Measurements from ENCODE around the gene C22orf39. TPM values are rescaled to one million over a fixed set of nuclear protein-coding genes. Genes with fewer than 3 reads are reported as not detected.

Gene C22orf39
- polyA plus RNA-seq, 1 of the 3 experiments (the other 2 are of a cell fraction), result 17.7 TPM

DNA sequence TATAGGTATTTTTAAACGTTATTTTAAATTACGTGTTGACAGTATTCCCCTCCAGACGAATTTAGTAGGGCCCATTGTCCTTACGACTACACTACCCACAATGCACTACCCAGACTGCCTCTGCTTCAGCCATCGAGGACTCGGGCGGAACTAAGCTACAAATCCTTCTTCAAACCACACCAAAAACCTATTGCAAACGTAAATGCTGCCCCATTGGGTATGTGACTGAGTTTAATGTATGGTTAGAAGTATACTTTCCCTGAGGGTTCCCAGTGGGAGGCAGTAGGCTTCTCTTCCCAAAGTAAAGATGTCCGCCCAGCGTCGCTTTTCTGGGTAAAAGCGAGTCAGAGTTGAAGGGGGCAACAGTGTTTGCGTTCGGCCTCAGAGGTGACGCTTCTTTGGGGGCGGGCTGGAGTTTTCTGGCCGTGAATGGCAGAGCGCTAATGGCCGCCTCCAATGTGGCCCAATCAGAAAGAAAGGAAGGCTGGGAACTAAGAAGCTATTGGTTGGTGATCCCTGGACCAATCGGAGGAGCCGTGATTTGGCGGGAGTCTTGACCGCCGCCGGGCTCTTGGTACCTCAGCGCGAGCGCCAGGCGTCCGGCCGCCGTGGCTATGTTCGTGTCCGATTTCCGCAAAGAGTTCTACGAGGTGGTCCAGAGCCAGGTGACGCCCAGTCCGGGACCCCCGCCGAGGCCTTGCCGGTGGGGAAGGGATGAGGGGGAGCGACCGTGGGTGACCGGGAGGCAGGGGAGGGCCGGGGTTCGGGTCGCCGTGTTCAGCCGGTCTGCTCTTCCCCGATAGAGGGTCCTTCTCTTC lies 32.1 kb upstream of the C22orf39 start, which contains the start of gene CDC45 (continued):
- TF ChIP-seq IRF3 (IDR thresholded peaks at IDR 0.05; ENCODE audit: low read depth, low read length) (peak; percentile 42; the same call in 1 of the 2 replicates), EZH2phosphoT487 (IDR thresholded peaks at IDR 0.05; ENCODE audit: borderline replicate concordance, low read depth) (no peak), NFIC (IDR thresholded peaks at IDR 0.05; ENCODE audit: borderline replicate concordance) (no peak), CHD2 (IDR thresholded peaks at IDR 0.05; ENCODE audit: low read length, partially characterized antibody) (peak; percentile 41), TAF1 (IDR thresholded peaks at IDR 0.05; ENCODE audit: borderline replicate concordance, low read depth, low read length) (no peak; the same call in 1 of the 2 replicates), USF1 (IDR thresholded peaks at IDR 0.05; ENCODE audit: borderline replicate concordance, low read depth) (no peak), SMC3 (IDR thresholded peaks at IDR 0.05; ENCODE audit: low read depth, low read length) (no peak)
- TF ChIP-seq, protein P1, sequence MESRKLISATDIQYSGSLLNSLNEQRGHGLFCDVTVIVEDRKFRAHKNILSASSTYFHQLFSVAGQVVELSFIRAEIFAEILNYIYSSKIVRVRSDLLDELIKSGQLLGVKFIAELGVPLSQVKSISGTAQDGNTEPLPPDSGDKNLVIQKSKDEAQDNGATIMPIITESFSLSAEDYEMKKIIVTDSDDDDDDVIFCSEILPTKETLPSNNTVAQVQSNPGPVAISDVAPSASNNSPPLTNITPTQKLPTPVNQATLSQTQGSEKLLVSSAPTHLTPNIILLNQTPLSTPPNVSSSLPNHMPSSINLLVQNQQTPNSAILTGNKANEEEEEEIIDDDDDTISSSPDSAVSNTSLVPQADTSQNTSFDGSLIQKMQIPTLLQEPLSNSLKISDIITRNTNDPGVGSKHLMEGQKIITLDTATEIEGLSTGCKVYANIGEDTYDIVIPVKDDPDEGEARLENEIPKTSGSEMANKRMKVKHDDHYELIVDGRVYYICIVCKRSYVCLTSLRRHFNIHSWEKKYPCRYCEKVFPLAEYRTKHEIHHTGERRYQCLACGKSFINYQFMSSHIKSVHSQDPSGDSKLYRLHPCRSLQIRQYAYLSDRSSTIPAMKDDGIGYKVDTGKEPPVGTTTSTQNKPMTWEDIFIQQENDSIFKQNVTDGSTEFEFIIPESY (IDR thresholded peaks at IDR 0.05; ENCODE audit: borderline replicate concordance, low read depth), result no peak

GRCh38 chr22:19478901-19479354 lies 31.4 kb upstream of the C22orf39 start, which contains the start of gene UFD1:
Gene UFD1, minus strand, starts transcription at chr22:19479193. Its CDS starts 108 bp downstream, at chr22:19479085.
- ChIA-PET CTCF (interaction anchor here (0.9 to 3.0 kb wide), 5 partner anchors 9 to 335 kb away, joined by 3 to 19 read pairs (median 7); partner anchors contain the start of genes ESS2 and SLC25A1), POLR2A (interaction anchor here (0.5 to 1.6 kb wide), 6 partner anchors 10 to 334 kb away, joined by 3 to 7 read pairs (median 4); partner anchors contain the start of genes ESS2 and HIRA)
- peaks cover 4% of the 10 kb centered on the region for H3F3A ChIP-seq (replicated peaks; ENCODE audit: insufficient read depth)
- WGBS (ENCODE audit: low lambda C conversion rate), result 0% methylated on average over 5 of the region's 42 CpGs
- no peaks in the 10 kb centered on the region for H3K9me3 ChIP-seq
- peak within 1 kb of the TSS; percentile 91 for H3K9ac ChIP-seq
- no peaks in the 10 kb centered on the region for H3K27me3 ChIP-seq (ENCODE audit: insufficient read depth)
- peaks cover 75% of the 10 kb centered on the region for H3K79me2 ChIP-seq (ENCODE audit: insufficient read depth)
- H4K20me1 ChIP-seq (ENCODE audit: insufficient read depth), result peaks cover 38% of the 10 kb centered on the region
- peaks cover 5 to 16% of the 10 kb centered on the region in 2 experiments; a peak in 3 of 4 replicates for H3K4me1 ChIP-seq (ENCODE audit: control insufficient read depth in 1 of 2, insufficient read depth in 2 of 2, low read depth in 1 of 2, low read length in 1 of 2)
- H3K36me3 ChIP-seq (replicated peaks in 1 of 2; ENCODE audit: control insufficient read depth in 1 of 2, insufficient read depth in 2 of 2, low read length in 1 of 2), result peaks cover 15 to 18% of the 10 kb centered on the region in 2 experiments
- no peaks in the 10 kb centered on the region for H3K9me2 ChIP-seq
- H3K27ac ChIP-seq (ENCODE audit: low read depth in 2 of 2, low read length in 1 of 2), result peak within 1 kb of the TSS; percentile 95 to 99
- peak within 1 kb of the TSS; percentile 80 for H3K4me2 ChIP-seq
- peak within 1 kb of the TSS; percentile 89 for H2AFZ ChIP-seq (ENCODE audit: low read depth)
- peak; percentile 91 for DNase-seq
- peak within 1 kb of the TSS; percentile 94 to 95 for H3K4me3 ChIP-seq (ENCODE audit: low read depth in 2 of 2, low read length in 1 of 2)
- no peak for TF ChIP-seq SIN3A (IDR thresholded peaks at IDR 0.05; ENCODE audit: borderline replicate concordance, low read depth, low read length)
- no peak for TF ChIP-seq RXRA (IDR thresholded peaks at IDR 0.05; ENCODE audit: borderline replicate concordance, low read depth)
- TF ChIP-seq EP300 (IDR thresholded peaks at IDR 0.05; ENCODE audit: borderline replicate concordance in 1 of 2, low read depth in 1 of 2, low read length in 1 of 2), result peak in 1 of 2 experiments; percentile 41; a peak in 1 of 4 replicates
- TF ChIP-seq, protein P2, sequence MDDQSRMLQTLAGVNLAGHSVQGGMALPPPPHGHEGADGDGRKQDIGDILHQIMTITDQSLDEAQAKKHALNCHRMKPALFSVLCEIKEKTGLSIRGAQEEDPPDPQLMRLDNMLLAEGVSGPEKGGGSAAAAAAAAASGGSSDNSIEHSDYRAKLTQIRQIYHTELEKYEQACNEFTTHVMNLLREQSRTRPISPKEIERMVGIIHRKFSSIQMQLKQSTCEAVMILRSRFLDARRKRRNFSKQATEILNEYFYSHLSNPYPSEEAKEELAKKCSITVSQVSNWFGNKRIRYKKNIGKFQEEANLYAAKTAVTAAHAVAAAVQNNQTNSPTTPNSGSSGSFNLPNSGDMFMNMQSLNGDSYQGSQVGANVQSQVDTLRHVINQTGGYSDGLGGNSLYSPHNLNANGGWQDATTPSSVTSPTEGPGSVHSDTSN (IDR thresholded peaks at IDR 0.05), result peak; percentile 66
- no peak for TF ChIP-seq MEF2A (IDR thresholded peaks at IDR 0.05; ENCODE audit: borderline replicate concordance, low read depth)
- TF ChIP-seq TEAD4 (IDR thresholded peaks at IDR 0.05; ENCODE audit: borderline replicate concordance, insufficient read depth), result no peak
- TF ChIP-seq EZH2phosphoT487 (IDR thresholded peaks at IDR 0.05; ENCODE audit: borderline replicate concordance, low read depth), result no peak
- TF ChIP-seq, protein P3, sequence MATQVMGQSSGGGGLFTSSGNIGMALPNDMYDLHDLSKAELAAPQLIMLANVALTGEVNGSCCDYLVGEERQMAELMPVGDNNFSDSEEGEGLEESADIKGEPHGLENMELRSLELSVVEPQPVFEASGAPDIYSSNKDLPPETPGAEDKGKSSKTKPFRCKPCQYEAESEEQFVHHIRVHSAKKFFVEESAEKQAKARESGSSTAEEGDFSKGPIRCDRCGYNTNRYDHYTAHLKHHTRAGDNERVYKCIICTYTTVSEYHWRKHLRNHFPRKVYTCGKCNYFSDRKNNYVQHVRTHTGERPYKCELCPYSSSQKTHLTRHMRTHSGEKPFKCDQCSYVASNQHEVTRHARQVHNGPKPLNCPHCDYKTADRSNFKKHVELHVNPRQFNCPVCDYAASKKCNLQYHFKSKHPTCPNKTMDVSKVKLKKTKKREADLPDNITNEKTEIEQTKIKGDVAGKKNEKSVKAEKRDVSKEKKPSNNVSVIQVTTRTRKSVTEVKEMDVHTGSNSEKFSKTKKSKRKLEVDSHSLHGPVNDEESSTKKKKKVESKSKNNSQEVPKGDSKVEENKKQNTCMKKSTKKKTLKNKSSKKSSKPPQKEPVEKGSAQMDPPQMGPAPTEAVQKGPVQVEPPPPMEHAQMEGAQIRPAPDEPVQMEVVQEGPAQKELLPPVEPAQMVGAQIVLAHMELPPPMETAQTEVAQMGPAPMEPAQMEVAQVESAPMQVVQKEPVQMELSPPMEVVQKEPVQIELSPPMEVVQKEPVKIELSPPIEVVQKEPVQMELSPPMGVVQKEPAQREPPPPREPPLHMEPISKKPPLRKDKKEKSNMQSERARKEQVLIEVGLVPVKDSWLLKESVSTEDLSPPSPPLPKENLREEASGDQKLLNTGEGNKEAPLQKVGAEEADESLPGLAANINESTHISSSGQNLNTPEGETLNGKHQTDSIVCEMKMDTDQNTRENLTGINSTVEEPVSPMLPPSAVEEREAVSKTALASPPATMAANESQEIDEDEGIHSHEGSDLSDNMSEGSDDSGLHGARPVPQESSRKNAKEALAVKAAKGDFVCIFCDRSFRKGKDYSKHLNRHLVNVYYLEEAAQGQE (IDR thresholded peaks at IDR 0.05; ENCODE audit: low read depth, low read length), result no peak
- peak; percentile 44; the same call in 1 of the 2 replicates for TF ChIP-seq POLR2AphosphoS5 (IDR thresholded peaks at IDR 0.05; ENCODE audit: low read depth, low read length)
- no peak for TF ChIP-seq MAX (IDR thresholded peaks at IDR 0.05; ENCODE audit: low read depth)

Data from SK-N-SH (cell line).